K562 (cell line): Measurements from ENCODE around the gene CEND1. TPM values are rescaled to one million over a fixed set of nuclear protein-coding genes. Genes with fewer than 3 reads are reported as not detected.

ENCODE experiments used
- KLF6 ChIP-seq: fragments of 250-450 bp; sonication (Bioruptor Pico); IDR thresholded peaks from 2 replicates; pipeline ENCODE4 v1.4.0; 2020; ENCODE audit warnings: mild to moderate bottlenecking, moderate library complexity, borderline replicate concordance
- MAX ChIP-seq: sonication (generic); formaldehyde crosslinking; IDR thresholded peaks from 2 replicates; pipeline ENCODE4 v1.9.0; 2022; ENCODE audit warnings: mild to moderate bottlenecking, missing genetic modification reagents
- MGA ChIP-seq: fragments of 450-650 bp; IDR thresholded peaks from 2 replicates; pipeline ENCODE4 v1.6.1; 2016; ENCODE audit warnings: mild to moderate bottlenecking, moderate library complexity
- MYC ChIP-seq, 2 experiments: fragments of 250-450 bp in 1 of 2; sonication (Bioruptor Pico) in 1 of 2; IDR thresholded peaks; 2 replicates each; pipeline versions ENCODE4 v1.5.1 to v1.6.1; 2012 to 2021; ENCODE audit warnings: low read depth in 2 of 2, borderline replicate concordance in 1 of 2, improper control_type of control experiment in 1 of 2, low read length in 1 of 2, mild to moderate bottlenecking in 1 of 2, moderate library complexity in 1 of 2
- RCOR1 ChIP-seq, 2 experiments: IDR thresholded peaks; 2 replicates each; pipeline ENCODE4 v1.6.1; 2012; ENCODE audit warnings: low read depth in 2 of 2, low read length in 2 of 2, borderline replicate concordance in 1 of 2, improper control_type of control experiment in 1 of 2
- ZNF143 ChIP-seq: sonication (generic); formaldehyde crosslinking; IDR thresholded peaks from 2 replicates; pipeline ENCODE4 v1.9.0; 2022; ENCODE audit warnings: mild to moderate bottlenecking, missing genetic modification reagents
- polyA plus RNA-seq, 8 experiments: library from polyadenylated mRNA; depleted of rRNA in 4 of 8; stranded (reverse) in 5 of 8; unstranded in 3 of 8; fragments of >200 nt; fragmentation: Nextera tagmentation in 2 of 8; fragmentation: Illumina TruSeq in 1 of 8; extraction: Ambion mirVana in 2 of 8; extraction: Trizol in 1 of 8; gene quantifications; 2 replicates each; pipeline versions ENCODE4 v1.2.1 to v1.2.3, GENCODE V29; 2011 to 2014; ENCODE audit warnings: inconsistent platforms in 1 of 8, missing spikeins in 1 of 8
- total RNA-seq, 7 experiments: library from RNA; depleted of rRNA in 6 of 7; stranded (reverse); fragments of >200 nt in 6 of 7; fragmentation: Illumina TruSeq in 2 of 7; extraction: Trizol in 2 of 7; gene quantifications; 2 replicates each; pipeline versions ENCODE4 v1.2.1 to v1.2.3, GENCODE V29; 2011 to 2021; ENCODE audit warnings: low replicate concordance in 1 of 7
- TF ChIP-seq, protein P1 (sequence below): fragments of 450-650 bp; IDR thresholded peaks from 2 replicates; pipeline ENCODE4 v1.6.1; 2014; ENCODE audit warnings: low read depth, mild to moderate bottlenecking, moderate library complexity, borderline replicate concordance
- TF ChIP-seq, protein P2 (sequence below), 2 experiments: fragments of 450-650 bp; conservative IDR thresholded peaks; 2 replicates each; pipeline ENCODE4 v1.6.1; 2017; ENCODE audit warnings: mild to moderate bottlenecking in 2 of 2, moderate library complexity in 2 of 2

The CEND1 gene
- total and polyA plus RNA-seq, 9 of the 15 experiments (the other 6 are each of a cell fraction or from before 2014, with no cell fraction given), result 0.13 to 0.18 (median 0.16) TPM; not detected in 6

- peak; percentile 59; the same call in 1 of the 2 replicates for TF ChIP-seq MGA
- TF ChIP-seq KLF6 (CRISPR knock-in tag), result no peak
- TF ChIP-seq MYC (IDR thresholded peaks at IDR 0.05; ENCODE audit: low read depth, low read length), result 0 out of 2 replicates have a peak, but pooled peaks have one; percentile 43
- TF ChIP-seq MYC (CRISPR knock-in tag; IDR thresholded peaks at IDR 0.05; ENCODE audit: borderline replicate concordance, low read depth), result no peak
- peak; percentile 67 for TF ChIP-seq MAX (CRISPR knock-in tag)
- TF ChIP-seq, protein P1, sequence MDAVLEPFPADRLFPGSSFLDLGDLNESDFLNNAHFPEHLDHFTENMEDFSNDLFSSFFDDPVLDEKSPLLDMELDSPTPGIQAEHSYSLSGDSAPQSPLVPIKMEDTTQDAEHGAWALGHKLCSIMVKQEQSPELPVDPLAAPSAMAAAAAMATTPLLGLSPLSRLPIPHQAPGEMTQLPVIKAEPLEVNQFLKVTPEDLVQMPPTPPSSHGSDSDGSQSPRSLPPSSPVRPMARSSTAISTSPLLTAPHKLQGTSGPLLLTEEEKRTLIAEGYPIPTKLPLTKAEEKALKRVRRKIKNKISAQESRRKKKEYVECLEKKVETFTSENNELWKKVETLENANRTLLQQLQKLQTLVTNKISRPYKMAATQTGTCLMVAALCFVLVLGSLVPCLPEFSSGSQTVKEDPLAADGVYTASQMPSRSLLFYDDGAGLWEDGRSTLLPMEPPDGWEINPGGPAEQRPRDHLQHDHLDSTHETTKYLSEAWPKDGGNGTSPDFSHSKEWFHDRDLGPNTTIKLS, result no peak
- peak; percentile 46; the same call in 1 of the 2 replicates for TF ChIP-seq ZNF143 (CRISPR knock-in tag)
- peak in 1 of 2 experiments; percentile 28; a peak in 1 of 4 replicates for TF ChIP-seq RCOR1 (IDR thresholded peaks at IDR 0.05; ENCODE audit: borderline replicate concordance in 1 of 2, low read depth in 2 of 2, low read length in 2 of 2)
- TF ChIP-seq, protein P2, sequence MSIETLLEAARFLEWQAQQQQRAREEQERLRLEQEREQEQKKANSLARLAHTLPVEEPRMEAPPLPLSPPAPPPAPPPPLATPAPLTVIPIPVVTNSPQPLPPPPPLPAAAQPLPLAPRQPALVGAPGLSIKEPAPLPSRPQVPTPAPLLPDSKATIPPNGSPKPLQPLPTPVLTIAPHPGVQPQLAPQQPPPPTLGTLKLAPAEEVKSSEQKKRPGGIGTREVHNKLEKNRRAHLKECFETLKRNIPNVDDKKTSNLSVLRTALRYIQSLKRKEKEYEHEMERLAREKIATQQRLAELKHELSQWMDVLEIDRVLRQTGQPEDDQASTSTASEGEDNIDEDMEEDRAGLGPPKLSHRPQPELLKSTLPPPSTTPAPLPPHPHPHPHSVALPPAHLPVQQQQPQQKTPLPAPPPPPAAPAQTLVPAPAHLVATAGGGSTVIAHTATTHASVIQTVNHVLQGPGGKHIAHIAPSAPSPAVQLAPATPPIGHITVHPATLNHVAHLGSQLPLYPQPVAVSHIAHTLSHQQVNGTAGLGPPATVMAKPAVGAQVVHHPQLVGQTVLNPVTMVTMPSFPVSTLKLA (conservative IDR thresholded peaks at IDR 0.05), result peak; percentile 60 to 69; a peak in 3 of 4 replicates
Observed at GRCh38 chr11:816433-816779, 26.5 kb upstream of the CEND1 start (continued).
